ENCODE data around the gene ADORA1.

- TF ChIP-seq CTCF (conservative IDR thresholded peaks at IDR 0.05) (no peak), ZFX (IDR thresholded peaks at IDR 0.05) (no peak)
Observed at GRCh38 chr1:203178821-203179666, 51.5 kb downstream of the ADORA1 start.
